Lower leg skin (tissue), 4 donors: ENCODE measurements around the gene CA12. TPM values are rescaled to one million over a fixed set of nuclear protein-coding genes. Genes with fewer than 3 reads are reported as not detected.
"Not testable (repeated sequence)": the region's sequence is repeated elsewhere in the genome, so short reads cannot be mapped to it uniquely, and the experiment has no call there.

Source experiments
- DNase-seq, 2 donors: peaks; one replicate each; pipeline ENCODE4 v3.0.0-alpha.2; 2019; ENCODE audit warnings: low spot score in 2 of 2
- H3K4me3 ChIP-seq: fragments of 200-600 bp; sonication (generic); 2 replicates; pipeline ENCODE4 v1.5.1; 2017; ENCODE audit warnings: mild to moderate bottlenecking, low read depth; ENCODE audit not compliant: poor library complexity, severe bottlenecking
- CTCF ChIP-seq, 3 donors: fragments of 450-650 bp; IDR thresholded peaks; one replicate each; pipeline ENCODE4 v1.5.1; 2016; ENCODE audit warnings: antibody characterized with exemption in 3 of 3, mild to moderate bottlenecking in 3 of 3, moderate library complexity in 2 of 3
- POLR2A ChIP-seq, 2 donors: fragments of 450-650 bp; IDR thresholded peaks; one replicate each; pipeline ENCODE4 v1.6.1; 2016 to 2017; ENCODE audit warnings: antibody characterized with exemption in 2 of 2, mild to moderate bottlenecking in 1 of 2, moderate library complexity in 1 of 2
- WGBS, 2 donors: methylation state at CpG; one replicate each; pipeline ENCODE4 v1.1.5; 2018; 5-methylcytosine and 5-hydroxymethylcytosine counted together
- intact Hi-C: fragments of 100-400 bp; cut with DNase I; formaldehyde crosslinking; loops from one replicate; pipeline ENCODE4 v1.15.0; 2023; ENCODE audit warnings: low total_unique reads
- total RNA-seq, 4 donors: library from RNA; depleted of rRNA; stranded (reverse); fragments of >200 nt; gene quantifications; one replicate each; pipeline ENCODE4 v1.1.0, GENCODE V29; 2016

CA12 gene
- total RNA-seq, 4 donors from 2014 or later: 144 to 253 (median 213) TPM

- WGBS, 2 donors: 91 to 92% methylated on average over 20 to 23 of the region's 29 CpGs
- no peak for TF ChIP-seq CTCF (IDR thresholded peaks at IDR 0.05)
- no peak for TF ChIP-seq POLR2A (IDR thresholded peaks at IDR 0.05)
- intact Hi-C loops: no loop called here
- no peak overlapping the region for H3K4me3 ChIP-seq
- peak in 1 of 2 donors; percentile 80 for DNase-seq
Observed at GRCh38 chr15:63321462-63321861, 60.2 kb downstream of the CA12 start.

- intact Hi-C loops, H3K4me3 ChIP-seq, DNase-seq: not testable (repeated sequence)
- WGBS, 2 donors: 90 to 98% methylated on average over 11 of the region's 11 CpGs
Observed at GRCh38 chr15:63320981-63321380, 60.7 kb downstream of the CA12 start.

GRCh38 chr15:63320446-63320845 is 61.2 kb downstream of the CA12 start:
- intact Hi-C loops, H3K4me3 ChIP-seq, DNase-seq: not testable (repeated sequence)
- WGBS, 2 donors: 93% methylated on average over 10 of the region's 10 CpGs

GRCh38 chr15:63319065-63319464 is 62.6 kb downstream of the CA12 start:
- no peak overlapping the region for H3K4me3 ChIP-seq
- no peak for DNase-seq
- TF ChIP-seq POLR2A (IDR thresholded peaks at IDR 0.05) (no peak), CTCF (IDR thresholded peaks at IDR 0.05) (no peak)
- 75 to 92% methylated on average over 3 of the region's 3 CpGs for WGBS, 2 donors
- intact Hi-C loops: no loop called here

- TF ChIP-seq CTCF (IDR thresholded peaks at IDR 0.05): no peak
- WGBS, 2 donors: 70 to 93% methylated on average over 4 of the region's 4 CpGs
- no peak overlapping the region for H3K4me3 ChIP-seq
- no peak for DNase-seq
- intact Hi-C loops: no loop called here
Observed at GRCh38 chr15:63318344-63318743, 63.3 kb downstream of the CA12 start.

GRCh38 chr15:63314409-63314808 is 67.2 kb downstream of the CA12 start:
- TF ChIP-seq CTCF (IDR thresholded peaks at IDR 0.05) (no peak), POLR2A (IDR thresholded peaks at IDR 0.05) (no peak)
- DNase-seq: no peak
- intact Hi-C loops: loop anchor here (5.0 kb wide), 1 partner anchor 83 kb away; no protein-coding TSS in a partner anchor
- no peak overlapping the region for H3K4me3 ChIP-seq
- WGBS, 2 donors: 73 to 75% methylated on average over 2 of the region's 2 CpGs

- intact Hi-C loops: loop anchor here (5.0 kb wide), 1 partner anchor 83 kb away; no protein-coding TSS in a partner anchor
- WGBS, 2 donors: 87 to 93% methylated on average over 4 of the region's 4 CpGs
- DNase-seq: peak in 1 of 2 donors; percentile 58
- H3K4me3 ChIP-seq: no peak overlapping the region
- TF ChIP-seq CTCF (IDR thresholded peaks at IDR 0.05) (no peak), POLR2A (IDR thresholded peaks at IDR 0.05) (no peak)
Observed at GRCh38 chr15:63313825-63314224, 67.8 kb downstream of the CA12 start.
